ENCODE data around the gene CLTCL1.
A peak's percentile ranks its signal among the peaks of the same experiment; 100 is the strongest.
"Not testable (repeated sequence)": the region's sequence is repeated elsewhere in the genome, so short reads cannot be mapped to it uniquely, and the experiment has no call there.

Gene CLTCL1

DNA sequence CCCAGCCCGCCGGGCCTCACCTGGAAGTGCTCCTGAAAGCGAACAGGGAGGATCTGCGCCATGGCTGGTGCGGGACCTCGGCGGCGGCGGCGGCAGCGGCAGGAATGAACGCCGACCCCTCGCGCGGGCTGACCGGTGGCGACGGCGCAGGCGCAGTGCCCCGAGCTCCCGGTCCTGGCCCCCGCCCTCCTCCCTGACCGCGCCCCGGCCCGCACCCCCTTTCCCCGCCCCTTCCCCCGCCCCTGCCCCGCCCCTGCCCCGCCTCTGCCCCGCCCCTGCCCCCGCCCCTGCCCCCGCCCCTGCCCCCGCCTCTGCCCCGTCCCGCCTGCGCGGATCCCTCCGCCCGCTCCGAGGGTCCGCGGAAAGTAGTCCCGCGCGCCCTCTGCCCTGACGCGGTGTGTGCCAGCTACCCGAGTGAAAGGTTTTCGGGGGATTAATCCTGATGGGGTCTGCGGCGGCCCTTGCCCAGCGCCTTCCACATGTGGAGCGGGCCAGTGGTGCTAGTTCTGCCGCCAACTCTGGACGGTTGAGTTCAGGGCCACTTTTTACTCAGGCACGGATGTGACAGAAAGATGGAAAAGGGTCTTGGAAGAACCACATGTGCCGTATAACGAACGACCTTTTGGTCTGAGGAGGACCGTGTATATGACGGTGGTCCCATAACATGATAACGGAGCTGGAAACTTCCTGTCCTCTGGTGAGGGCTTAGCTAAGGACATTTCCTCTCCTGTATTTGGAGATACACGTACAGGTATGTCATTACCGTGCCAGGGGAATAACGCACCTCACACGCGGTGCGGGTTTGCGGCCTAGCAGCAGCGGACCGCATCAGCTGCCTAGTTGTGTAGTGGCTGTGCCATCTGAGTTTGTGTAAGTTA is at the start of gene CLTCL1:
CLTCL1 (minus strand) TSS at position 140 of the 878 bp plus-strand sequence; CDS start at position 62, 78 bp downstream.
- H3K27me3 ChIP-seq (ENCODE audit: control insufficient read depth in 1 of 2, insufficient read depth in 2 of 2, low read length in 2 of 2), result no peaks in the 10 kb centered on the region
- peaks cover 20% of the 10 kb centered on the region for H3K4me1 ChIP-seq (ENCODE audit: control insufficient read depth, insufficient read depth, low read length)
- no peak within 1 kb of the TSS for H3K27ac ChIP-seq (ENCODE audit: low read length)
- peak within 1 kb of the TSS; percentile 87 for H3K9ac ChIP-seq (ENCODE audit: low read length in 2 of 2)
- peak within 1 kb of the TSS; percentile 90 to 99 for H3K4me3 ChIP-seq (ENCODE audit: low read length in 2 of 2)
- no peaks in the 10 kb centered on the region for H3K9me3 ChIP-seq (ENCODE audit: control insufficient read depth in 2 of 2, low read length in 2 of 2)
- H3K36me3 ChIP-seq (ENCODE audit: control insufficient read depth in 2 of 2, insufficient read depth in 2 of 2, low read length in 2 of 2), result no peaks in the 10 kb centered on the region

DNA sequence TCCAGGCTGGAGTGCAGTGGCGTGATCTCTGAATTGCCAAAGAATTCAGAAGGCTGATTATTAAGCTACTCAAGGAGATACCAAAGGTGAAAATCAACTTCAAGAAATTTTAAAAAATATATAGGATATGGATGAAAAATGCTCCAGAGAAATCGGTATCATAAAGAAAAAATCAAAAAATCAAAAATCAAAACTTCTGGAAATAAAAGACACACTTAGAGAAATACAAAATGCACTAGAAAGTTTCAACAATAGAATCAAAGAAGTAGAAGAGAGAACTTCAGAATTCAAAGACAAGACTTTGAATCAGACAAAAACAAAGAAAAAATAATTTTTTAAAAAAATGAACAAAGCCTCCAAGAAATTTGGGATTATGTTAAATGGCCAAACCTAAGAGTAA is 45.6 kb upstream of the CLTCL1 start:
- no peak overlapping the region for H3K27ac ChIP-seq (ENCODE audit: low read length)
- H3K4me3 ChIP-seq (ENCODE audit: low read length in 2 of 2), result no peak overlapping the region
- H3K4me1 ChIP-seq (ENCODE audit: control insufficient read depth, insufficient read depth, low read length), result no peaks in the 10 kb centered on the region
- no peak overlapping the region for H3K9ac ChIP-seq (ENCODE audit: low read length in 2 of 2)
- peaks cover 10 to 13% of the 10 kb centered on the region in 2 donors for H3K36me3 ChIP-seq (ENCODE audit: control insufficient read depth in 2 of 2, insufficient read depth in 2 of 2, low read length in 2 of 2)
- H3K27me3 ChIP-seq (ENCODE audit: control insufficient read depth in 1 of 2, insufficient read depth in 2 of 2, low read length in 2 of 2), result no peaks in the 10 kb centered on the region
- peaks cover 0 to 19% of the 10 kb centered on the region in 2 donors for H3K9me3 ChIP-seq (ENCODE audit: control insufficient read depth in 2 of 2, low read length in 2 of 2)

DNA sequence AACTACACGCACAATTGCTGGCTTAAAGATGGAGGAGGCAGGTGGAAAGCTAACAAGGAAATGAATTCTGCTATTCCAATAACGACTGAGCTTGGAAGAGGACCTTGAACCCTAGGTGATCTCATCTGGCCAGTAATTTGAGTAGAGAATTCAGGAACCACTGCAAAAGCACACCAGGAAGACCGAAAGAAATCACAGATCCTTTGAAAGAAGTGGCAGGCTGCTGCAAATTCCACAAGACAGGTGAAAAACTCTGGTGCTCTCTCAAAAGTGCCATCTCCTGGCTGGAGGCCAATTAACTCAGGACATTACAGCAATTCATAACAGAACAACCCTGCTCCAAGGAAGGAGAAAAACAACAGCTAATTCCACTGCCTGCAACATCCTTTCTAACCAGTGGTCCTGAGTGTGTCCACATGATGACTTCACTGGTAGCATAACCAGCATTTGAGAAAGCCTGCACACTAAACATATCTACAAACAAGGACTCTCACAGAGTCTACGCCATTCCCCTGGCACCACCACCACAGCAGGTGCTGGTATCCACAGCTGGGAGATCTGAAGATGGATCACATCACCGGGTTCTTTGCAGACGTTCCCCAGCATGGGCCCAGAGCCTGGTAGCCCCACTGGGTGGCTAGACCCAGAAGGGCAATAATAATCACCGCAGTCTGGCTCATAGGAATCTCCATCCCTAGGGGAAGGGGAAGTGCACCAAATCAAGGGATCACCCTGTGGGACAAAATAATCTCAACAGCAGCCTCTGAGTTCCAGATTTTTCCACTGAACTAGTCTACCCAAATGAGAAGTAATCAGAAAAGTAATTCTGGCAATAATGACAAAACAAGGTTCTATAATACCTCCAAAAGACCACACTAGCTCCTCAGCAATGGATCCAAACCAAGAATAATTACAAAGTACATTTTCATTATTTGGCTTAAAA is 44.9 kb upstream of the CLTCL1 start:
- Histone ChIP-seq H3K9me3 (ENCODE audit: control insufficient read depth in 2 of 2, low read length in 2 of 2) (peaks cover 0 to 19% of the 10 kb centered on the region in 2 donors), H3K36me3 (ENCODE audit: control insufficient read depth in 2 of 2, insufficient read depth in 2 of 2, low read length in 2 of 2) (peaks cover 17 to 21% of the 10 kb centered on the region in 2 donors)

DNA sequence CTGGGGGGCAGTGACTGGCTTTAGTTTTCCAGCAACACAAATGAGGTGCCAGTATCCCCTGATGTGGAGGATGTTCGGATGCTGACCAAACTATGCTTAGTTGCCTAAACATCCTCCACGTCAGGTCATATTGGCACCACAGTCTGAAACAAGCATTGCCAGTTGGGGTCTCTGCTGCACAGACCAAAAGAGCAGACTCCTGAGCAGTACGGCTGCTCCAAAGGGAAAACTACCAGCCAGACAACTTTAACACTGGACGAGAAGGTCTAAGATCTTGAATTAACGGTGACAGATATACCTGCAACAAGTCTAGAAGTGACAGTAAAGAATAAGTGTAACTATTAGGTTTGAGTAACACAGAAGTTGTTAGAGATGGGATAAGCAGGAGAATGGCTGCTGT is 40.5 kb upstream of the CLTCL1 start:
- H3K4me3 ChIP-seq (ENCODE audit: low read length in 2 of 2), result no peak overlapping the region
- H3K4me1 ChIP-seq (ENCODE audit: control insufficient read depth, insufficient read depth, low read length), result no peaks in the 10 kb centered on the region
- no peak overlapping the region for H3K9ac ChIP-seq (ENCODE audit: low read length in 2 of 2)
- peaks cover 0 to 13% of the 10 kb centered on the region in 2 donors for H3K9me3 ChIP-seq (ENCODE audit: control insufficient read depth in 2 of 2, low read length in 2 of 2)
- H3K36me3 ChIP-seq (ENCODE audit: control insufficient read depth in 2 of 2, insufficient read depth in 2 of 2, low read length in 2 of 2), result peaks cover 37 to 40% of the 10 kb centered on the region in 2 donors
- no peak overlapping the region for H3K27ac ChIP-seq (ENCODE audit: low read length)
- no peaks in the 10 kb centered on the region for H3K27me3 ChIP-seq (ENCODE audit: control insufficient read depth in 1 of 2, insufficient read depth in 2 of 2, low read length in 2 of 2)

More for the DNA sequence above, 44.9 kb upstream of the CLTCL1 start:
- H3K27me3 ChIP-seq (ENCODE audit: control insufficient read depth in 1 of 2, insufficient read depth in 2 of 2, low read length in 2 of 2), result no peaks in the 10 kb centered on the region
- no peak overlapping the region for H3K27ac ChIP-seq (ENCODE audit: low read length)
- no peak overlapping the region for H3K4me3 ChIP-seq (ENCODE audit: low read length in 2 of 2)
- no peak overlapping the region for H3K9ac ChIP-seq (ENCODE audit: low read length in 2 of 2)
- H3K4me1 ChIP-seq (ENCODE audit: control insufficient read depth, insufficient read depth, low read length), result no peaks in the 10 kb centered on the region

DNA sequence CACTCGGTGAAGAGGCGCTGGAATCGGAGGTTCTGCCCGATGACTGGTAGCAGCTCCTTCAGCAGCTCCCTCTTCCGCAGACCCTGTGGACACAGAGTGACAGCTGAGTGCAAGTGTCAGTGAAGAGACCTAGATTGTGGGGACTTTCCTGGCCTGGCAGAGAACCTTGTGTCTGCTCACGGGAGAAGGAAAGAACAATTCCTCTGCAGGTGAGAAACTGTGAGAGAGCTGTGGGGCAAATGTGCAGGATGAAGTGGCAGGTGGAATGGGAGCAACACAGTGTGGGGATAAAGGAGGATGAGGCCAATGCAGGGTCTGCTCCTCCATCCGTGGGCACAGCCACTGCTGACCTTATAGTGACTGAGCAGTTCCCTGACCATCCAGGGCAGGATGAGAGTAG is 40.0 kb upstream of the CLTCL1 start:
- no peak overlapping the region for H3K9ac ChIP-seq (ENCODE audit: low read length in 2 of 2)
- peaks cover 35 to 38% of the 10 kb centered on the region in 2 donors for H3K36me3 ChIP-seq (ENCODE audit: control insufficient read depth in 2 of 2, insufficient read depth in 2 of 2, low read length in 2 of 2)
- no peaks in the 10 kb centered on the region for H3K4me1 ChIP-seq (ENCODE audit: control insufficient read depth, insufficient read depth, low read length)
- no peak overlapping the region for H3K4me3 ChIP-seq (ENCODE audit: low read length in 2 of 2)
- H3K27me3 ChIP-seq (ENCODE audit: control insufficient read depth in 1 of 2, insufficient read depth in 2 of 2, low read length in 2 of 2), result no peaks in the 10 kb centered on the region
- no peak overlapping the region for H3K27ac ChIP-seq (ENCODE audit: low read length)
- H3K9me3 ChIP-seq (ENCODE audit: control insufficient read depth in 2 of 2, low read length in 2 of 2), result peaks cover 0 to 9% of the 10 kb centered on the region in 2 donors

DNA sequence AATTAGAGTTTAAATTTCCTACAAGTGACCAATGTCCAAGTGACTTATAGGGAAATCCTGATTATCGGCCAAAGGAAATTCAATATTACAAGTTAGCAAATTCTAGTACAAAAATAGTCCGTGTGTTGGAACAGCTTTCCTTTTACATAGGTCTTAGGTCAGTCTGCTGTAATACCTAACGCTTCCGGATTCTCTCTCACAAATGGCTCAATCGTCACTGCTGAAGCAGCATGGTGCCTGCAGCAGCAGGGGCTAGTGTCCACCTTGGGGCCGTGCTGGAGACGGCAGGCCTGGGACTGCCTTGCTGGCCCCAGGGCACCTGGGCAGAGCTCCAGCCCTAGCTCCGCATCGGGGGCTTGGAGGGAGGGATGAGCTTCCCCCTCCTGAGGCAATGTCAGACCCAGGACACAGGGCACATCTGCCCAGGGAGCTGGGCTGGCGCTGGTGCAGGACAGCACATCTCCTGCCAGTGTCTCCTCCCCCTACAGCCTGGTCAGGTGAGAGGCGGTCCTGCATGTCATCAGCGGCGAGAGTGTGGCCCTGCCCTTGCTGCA is 39.4 kb upstream of the CLTCL1 start:
- Histone ChIP-seq H3K4me1 (ENCODE audit: control insufficient read depth, insufficient read depth, low read length) (no peaks in the 10 kb centered on the region), H3K9ac (ENCODE audit: low read length in 2 of 2) (no peak overlapping the region), H3K4me3 (ENCODE audit: low read length in 2 of 2) (no peak overlapping the region), H3K27ac (ENCODE audit: low read length) (no peak overlapping the region), H3K9me3 (ENCODE audit: control insufficient read depth in 2 of 2, low read length in 2 of 2) (peaks cover 0 to 4% of the 10 kb centered on the region in 2 donors), H3K27me3 (ENCODE audit: control insufficient read depth in 1 of 2, insufficient read depth in 2 of 2, low read length in 2 of 2) (no peaks in the 10 kb centered on the region), H3K36me3 (ENCODE audit: control insufficient read depth in 2 of 2, insufficient read depth in 2 of 2, low read length in 2 of 2) (peaks cover 30 to 33% of the 10 kb centered on the region in 2 donors)

DNA sequence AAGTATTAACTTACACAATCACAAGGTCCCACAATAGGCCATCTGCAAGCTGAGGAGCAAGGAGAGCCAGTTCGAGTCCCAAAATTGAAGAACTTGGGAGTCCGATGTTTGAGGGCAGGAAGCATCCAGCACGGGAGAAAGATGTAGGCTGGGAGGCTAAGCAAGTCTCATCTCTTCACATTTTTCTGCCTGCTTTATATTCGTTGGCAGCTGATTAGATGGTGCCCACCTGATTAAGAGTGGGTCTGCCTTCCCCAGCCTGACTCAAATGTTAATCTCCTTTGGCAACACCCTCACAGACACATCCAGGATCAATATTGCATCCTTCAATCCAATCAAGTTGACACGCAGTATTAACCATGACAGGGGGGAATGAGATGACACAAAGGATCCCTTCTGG is 38.7 kb upstream of the CLTCL1 start:
- H3K36me3 ChIP-seq (ENCODE audit: control insufficient read depth in 2 of 2, insufficient read depth in 2 of 2, low read length in 2 of 2), result peaks cover 29 to 33% of the 10 kb centered on the region in 2 donors
- H3K9ac ChIP-seq (ENCODE audit: low read length in 2 of 2); H3K27ac ChIP-seq (ENCODE audit: low read length); H3K4me3 ChIP-seq (ENCODE audit: low read length in 2 of 2); H3K9me3 ChIP-seq (ENCODE audit: control insufficient read depth in 2 of 2, low read length in 2 of 2); H3K27me3 ChIP-seq (ENCODE audit: control insufficient read depth in 1 of 2, insufficient read depth in 2 of 2, low read length in 2 of 2); H3K4me1 ChIP-seq (ENCODE audit: control insufficient read depth, insufficient read depth, low read length): not testable (repeated sequence)

DNA sequence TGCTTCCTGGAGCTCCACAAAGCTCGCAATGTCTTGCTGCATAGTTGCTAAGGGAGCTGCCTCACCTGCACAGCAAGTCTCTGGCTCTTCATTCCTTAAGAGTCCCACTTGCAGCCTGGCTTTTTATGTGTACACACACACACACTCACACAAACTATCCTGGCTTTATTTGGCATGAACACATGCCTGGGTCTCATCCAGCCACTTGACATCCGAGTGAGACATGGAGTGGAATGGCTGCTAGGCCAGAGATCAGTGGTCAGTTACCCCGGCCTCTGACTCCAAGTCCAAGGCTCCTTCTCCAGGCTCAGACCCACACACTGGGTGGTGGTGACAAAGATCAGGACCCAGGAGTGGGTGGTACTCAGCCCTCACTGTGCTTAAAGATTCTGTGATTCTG is 37.9 kb upstream of the CLTCL1 start:
- Histone ChIP-seq H3K36me3 (ENCODE audit: control insufficient read depth in 2 of 2, insufficient read depth in 2 of 2, low read length in 2 of 2) (peaks cover 29 to 33% of the 10 kb centered on the region in 2 donors), H3K4me3 (ENCODE audit: low read length in 2 of 2) (no peak overlapping the region), H3K9me3 (ENCODE audit: control insufficient read depth in 2 of 2, low read length in 2 of 2) (peaks cover 0 to 4% of the 10 kb centered on the region in 2 donors)

DNA sequence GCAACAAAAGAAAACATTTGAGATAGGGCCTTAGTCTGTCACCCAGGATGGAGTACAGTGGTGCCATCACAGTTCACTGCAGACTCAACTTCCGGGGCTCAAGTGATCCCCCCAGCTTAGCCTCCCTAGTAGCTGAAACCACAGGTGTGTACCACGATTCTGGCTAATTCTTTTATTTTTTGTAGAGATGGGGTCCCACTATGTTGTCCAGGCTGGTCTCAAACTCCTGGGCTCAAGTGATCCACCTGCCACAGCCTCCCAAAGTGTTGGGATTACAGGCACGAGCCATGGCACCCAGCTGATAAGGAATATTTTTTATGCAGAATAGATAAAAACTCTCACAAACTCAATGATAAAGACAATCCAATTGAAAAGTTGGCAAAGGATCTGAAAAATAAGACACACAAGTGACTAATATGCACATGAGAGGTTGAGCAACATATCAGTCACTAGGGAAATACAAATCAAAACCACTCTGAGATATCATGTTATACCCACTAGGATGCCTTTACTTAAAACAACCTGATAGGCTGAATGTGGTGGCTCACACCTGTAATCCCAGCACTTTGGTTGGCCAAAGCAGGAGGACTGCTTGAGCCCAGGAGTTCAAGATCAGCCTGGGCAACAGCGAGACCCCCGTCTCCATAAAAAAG is 33.9 kb upstream of the CLTCL1 start:
- Histone ChIP-seq H3K4me3 (ENCODE audit: low read length in 2 of 2) (no peak overlapping the region), H3K27me3 (ENCODE audit: control insufficient read depth in 1 of 2, insufficient read depth in 2 of 2, low read length in 2 of 2) (no peaks in the 10 kb centered on the region), H3K4me1 (ENCODE audit: control insufficient read depth, insufficient read depth, low read length) (no peaks in the 10 kb centered on the region), H3K9me3 (ENCODE audit: control insufficient read depth in 2 of 2, low read length in 2 of 2) (no peaks in the 10 kb centered on the region), H3K27ac (ENCODE audit: low read length) (no peak overlapping the region), H3K36me3 (ENCODE audit: control insufficient read depth in 2 of 2, insufficient read depth in 2 of 2, low read length in 2 of 2) (peaks cover 10 to 13% of the 10 kb centered on the region in 2 donors), H3K9ac (ENCODE audit: low read length in 2 of 2) (no peak overlapping the region)

More for the DNA sequence above, 37.9 kb upstream of the CLTCL1 start:
- H3K27me3 ChIP-seq (ENCODE audit: control insufficient read depth in 1 of 2, insufficient read depth in 2 of 2, low read length in 2 of 2), result no peaks in the 10 kb centered on the region
- no peak overlapping the region for H3K9ac ChIP-seq (ENCODE audit: low read length in 2 of 2)
- H3K4me1 ChIP-seq (ENCODE audit: control insufficient read depth, insufficient read depth, low read length), result no peaks in the 10 kb centered on the region
- H3K27ac ChIP-seq (ENCODE audit: low read length), result no peak overlapping the region

DNA sequence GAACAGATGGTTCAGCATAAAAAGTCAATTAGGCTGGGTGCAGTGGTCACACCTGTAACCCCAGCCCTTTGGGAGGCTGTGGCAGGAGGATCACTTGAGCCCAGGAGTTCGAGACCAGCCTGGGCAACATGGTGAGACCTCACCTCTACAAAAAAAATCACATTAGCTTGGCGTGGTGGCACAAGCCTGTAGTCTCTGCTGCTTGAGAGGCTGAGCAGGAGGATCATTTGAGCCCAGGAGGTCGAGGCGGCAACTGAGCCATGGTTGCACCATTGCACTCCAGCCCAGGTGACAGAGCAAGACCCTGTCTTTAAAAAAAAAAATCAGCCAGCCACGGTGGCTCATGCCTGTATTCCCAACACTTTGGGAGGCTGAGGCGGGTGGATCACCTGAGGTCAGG is 31.9 kb upstream of the CLTCL1 start:
- not testable (repeated sequence) for H3K4me1 ChIP-seq (ENCODE audit: control insufficient read depth, insufficient read depth, low read length); H3K27me3 ChIP-seq (ENCODE audit: control insufficient read depth in 1 of 2, insufficient read depth in 2 of 2, low read length in 2 of 2); H3K4me3 ChIP-seq (ENCODE audit: low read length in 2 of 2); H3K9ac ChIP-seq (ENCODE audit: low read length in 2 of 2); H3K36me3 ChIP-seq (ENCODE audit: control insufficient read depth in 2 of 2, insufficient read depth in 2 of 2, low read length in 2 of 2); H3K9me3 ChIP-seq (ENCODE audit: control insufficient read depth in 2 of 2, low read length in 2 of 2); H3K27ac ChIP-seq (ENCODE audit: low read length)
